ENCODE data around the gene HPCAL1.
"Not testable (repeated sequence)": the region's sequence is repeated elsewhere in the genome, so short reads cannot be mapped to it uniquely, and the experiment has no call there.

Gene HPCAL1

GRCh38 chr2:10439971-10440370 is 137.3 kb downstream of the HPCAL1 start:
- TF ChIP-seq CTCF (conservative IDR thresholded peaks at IDR 0.05; ENCODE audit: low read length), result no peak
- no peak for DNase-seq (ENCODE audit: low read depth)
- no peak overlapping the region for H3K4me3 ChIP-seq (ENCODE audit: low read length)

- H3K4me3 ChIP-seq (ENCODE audit: low read length), result no peak overlapping the region
- no peak for DNase-seq (ENCODE audit: low read depth)
- no peak for TF ChIP-seq CTCF (conservative IDR thresholded peaks at IDR 0.05; ENCODE audit: low read length)
Measured at GRCh38 chr2:10440736-10441135, 138.0 kb downstream of the HPCAL1 start.

- H3K4me3 ChIP-seq (ENCODE audit: low read length), result no peak overlapping the region
- TF ChIP-seq CTCF (conservative IDR thresholded peaks at IDR 0.05; ENCODE audit: low read length), result no peak
- no peak for DNase-seq (ENCODE audit: low read depth)
Measured at GRCh38 chr2:10441948-10442347, 139.2 kb downstream of the HPCAL1 start.

GRCh38 chr2:10442469-10443126 is 139.9 kb downstream of the HPCAL1 start:
- H3K4me3 ChIP-seq (ENCODE audit: low read length); DNase-seq (ENCODE audit: low read depth): not testable (repeated sequence)

- DNase-seq (ENCODE audit: low read depth), result no peak
- H3K4me3 ChIP-seq (ENCODE audit: low read length), result no peak overlapping the region
- TF ChIP-seq CTCF (conservative IDR thresholded peaks at IDR 0.05; ENCODE audit: low read length), result no peak
Measured at GRCh38 chr2:10444463-10444862, 141.8 kb downstream of the HPCAL1 start.

GRCh38 chr2:10446631-10447030 is 143.9 kb downstream of the HPCAL1 start:
- H3K4me3 ChIP-seq (ENCODE audit: low read length), result peak overlapping the region; percentile 58
- TF ChIP-seq CTCF (conservative IDR thresholded peaks at IDR 0.05; ENCODE audit: low read length), result no peak
- no peak for DNase-seq (ENCODE audit: low read depth)

- no peak for TF ChIP-seq CTCF (conservative IDR thresholded peaks at IDR 0.05; ENCODE audit: low read length)
- DNase-seq (ENCODE audit: low read depth), result peak; percentile 33
- peak overlapping the region; percentile 58 for H3K4me3 ChIP-seq (ENCODE audit: low read length)
Measured at GRCh38 chr2:10447300-10447894, 144.7 kb downstream of the HPCAL1 start.

Data from AG10803 (cell line).